ENCODE data around the gene PTPRR.

- TF ChIP-seq EP300 (IDR thresholded peaks at IDR 0.05) (no peak), CTCF (IDR thresholded peaks at IDR 0.05) (no peak)
Observed at GRCh38 chr12:70835948-70836347, 84.6 kb downstream of the PTPRR start.

Measured in stomach (tissue), 4 donors.